Endothelial cell of umbilical vein (primary cell): Measurements from ENCODE around the gene GRM5. TPM values are rescaled to one million over a fixed set of nuclear protein-coding genes. Genes with fewer than 3 reads are reported as not detected.
"Not testable (repeated sequence)": the region's sequence is repeated elsewhere in the genome, so short reads cannot be mapped to it uniquely, and the experiment has no call there.

Experiments used
- BruUV-seq: library from RNA; stranded (reverse); fragments of 400-500 nt; replicated peaks from 2 replicates; lab custom pipeline; 2021; lab: Mats Ljungman, UMichigan
- CTCF ChIA-PET: fragments of 300-600, 350-600 bp; sonication (Branson Sonifier 250); formaldehyde crosslinking; loops from one replicate; lab custom pipeline; 2021; ENCODE audit warnings: antibody characterized with exemption, inconsistent platforms; lab: Charles Lee
- POLR2A ChIA-PET: fragments of 300-600, 350-600 bp; sonication (Branson Sonifier 250); formaldehyde crosslinking; loops from one replicate; lab custom pipeline; 2021; ENCODE audit warnings: antibody characterized with exemption, inconsistent platforms; lab: Charles Lee
- DNase-seq: peaks from one replicate; pipeline ENCODE4 v3.0.0-alpha.2; 2011; ENCODE audit warnings: low read depth, low spot score
- FAIRE-seq: peaks from 2 replicates; lab custom pipeline; 2011; peaks lifted over from hg19 to GRCh38; lab: Jason Lieb, UNC
- H2AFZ ChIP-seq: 2 replicates; pipeline ENCODE4 v1.6.0; 2012; ENCODE audit warnings: low read depth, low read length, control low read depth, inconsistent platforms
- H3K27ac ChIP-seq: 2 replicates; pipeline ENCODE4 v1.5.1; 2011; ENCODE audit warnings: low read depth, mild to moderate bottlenecking, control low read depth, low read length, moderate library complexity; ENCODE audit not compliant: insufficient read depth
- H3K27me3 ChIP-seq, 2 experiments: 2 replicates each; pipeline versions ENCODE4 v1.6.0 to v1.6.1; 2011; ENCODE audit warnings: low read length in 2 of 2, mixed read lengths in 1 of 2; ENCODE audit not compliant: control insufficient read depth in 2 of 2, insufficient read depth in 2 of 2
- H3K36me3 ChIP-seq, 2 experiments: 2 replicates in 1 of 2; 3 replicates in 1 of 2; pipeline ENCODE4 v1.5.1; 2011; ENCODE audit warnings: low read length in 2 of 2, mild to moderate bottlenecking in 1 of 2, moderate library complexity in 1 of 2; ENCODE audit not compliant: control insufficient read depth in 2 of 2, insufficient read depth in 2 of 2; ENCODE audit errors: extremely low read depth in 1 of 2
- H3K4me1 ChIP-seq: 3 replicates; pipeline ENCODE4 v1.5.1; 2011; ENCODE audit warnings: mild to moderate bottlenecking, low read length; ENCODE audit not compliant: control insufficient read depth, insufficient read depth; ENCODE audit errors: extremely low read depth
- H3K4me2 ChIP-seq: 2 replicates; pipeline ENCODE4 v1.6.1; 2011; ENCODE audit warnings: low read length, control low read depth, mixed read lengths; ENCODE audit not compliant: insufficient read depth
- H3K4me3 ChIP-seq, 3 experiments: fragments of 200-600 bp in 1 of 3; sonication (generic), shearing (Covaris generic) in 1 of 3; replicated peaks in 1 of 3; 2 replicates each; pipeline ENCODE4 v1.5.1; 2011 to 2016; ENCODE audit warnings: control low read depth in 3 of 3, low read length in 3 of 3, mild to moderate bottlenecking in 2 of 3, inconsistent platforms in 1 of 3, low read depth in 1 of 3, moderate library complexity in 1 of 3; ENCODE audit not compliant: insufficient read depth in 1 of 3
- H3K79me2 ChIP-seq: 2 replicates; pipeline ENCODE4 v1.6.0; 2012; ENCODE audit warnings: low read length, inconsistent platforms; ENCODE audit not compliant: control insufficient read depth, insufficient read depth
- H3K9ac ChIP-seq: replicated peaks from 2 replicates; pipeline ENCODE3; 2011; ENCODE audit warnings: low read length, control low read depth; ENCODE audit not compliant: insufficient read depth; ENCODE audit errors: extremely low read depth
- H3K9me1 ChIP-seq: replicated peaks from 3 replicates; pipeline ENCODE4 v1.6.0; 2011; ENCODE audit warnings: mild to moderate bottlenecking, low read length; ENCODE audit not compliant: control insufficient read depth, insufficient read depth; ENCODE audit errors: extremely low read depth
- H3K9me3 ChIP-seq: replicated peaks from 2 replicates; pipeline ENCODE4 v1.5.1; 2012; ENCODE audit warnings: low read length, inconsistent platforms; ENCODE audit not compliant: control insufficient read depth, insufficient read depth
- H4K20me1 ChIP-seq: replicated peaks from 2 replicates; pipeline ENCODE3; 2011; ENCODE audit warnings: mild to moderate bottlenecking, low read length; ENCODE audit not compliant: control insufficient read depth, insufficient read depth; ENCODE audit errors: extremely low read depth
- CTCF ChIP-seq, 2 donors: IDR thresholded peaks; 1 replicate in 1 of 2; 2 replicates in 1 of 2; pipeline ENCODE4 v1.5.1; 2011; ENCODE audit warnings: low read length in 2 of 2, mild to moderate bottlenecking in 2 of 2, moderate library complexity in 2 of 2, control low read depth in 1 of 2, inconsistent platforms in 1 of 2, low read depth in 1 of 2; ENCODE audit not compliant: insufficient read depth in 1 of 2; ENCODE audit errors: extremely low read depth in 1 of 2
- EZH2 ChIP-seq: IDR thresholded peaks from 2 replicates; pipeline ENCODE4 v1.6.1; 2012; ENCODE audit warnings: borderline replicate concordance, low read depth, mild to moderate bottlenecking, moderate library complexity, low read length, inconsistent platforms; ENCODE audit not compliant: severe bottlenecking
- FOS ChIP-seq: IDR thresholded peaks from 2 replicates; pipeline ENCODE4 v1.6.1; 2011; ENCODE audit warnings: mild to moderate bottlenecking, low read length, moderate library complexity, borderline replicate concordance; ENCODE audit not compliant: insufficient read depth
- GATA2 ChIP-seq: IDR thresholded peaks from 2 replicates; pipeline ENCODE4 v1.7.0; 2011; ENCODE audit warnings: low read depth, mild to moderate bottlenecking, moderate library complexity, mixed read lengths, low read length; ENCODE audit not compliant: insufficient read length, insufficient read depth
- JUN ChIP-seq: IDR thresholded peaks from 2 replicates; pipeline ENCODE4 v1.6.1; 2011; ENCODE audit warnings: borderline replicate concordance, low read depth; ENCODE audit not compliant: insufficient read length, insufficient read depth
- MAX ChIP-seq: IDR thresholded peaks from 2 replicates; pipeline ENCODE4 v1.6.1; 2011; ENCODE audit not compliant: insufficient read depth, insufficient read length
- MYC ChIP-seq: IDR thresholded peaks from one replicate; pipeline ENCODE4 v1.6.1; 2011; ENCODE audit warnings: mild to moderate bottlenecking, low read depth, low read length
- POLR2A ChIP-seq: IDR thresholded peaks from 2 replicates; pipeline ENCODE4 v1.6.1; 2012; ENCODE audit warnings: low read depth, mild to moderate bottlenecking, control low read depth, low read length
- POLR2AphosphoS5 ChIP-seq: IDR thresholded peaks from 2 replicates; pipeline ENCODE4 v1.6.1; 2012; ENCODE audit warnings: low read depth, mild to moderate bottlenecking, control low read depth, low read length, moderate library complexity; ENCODE audit not compliant: insufficient read depth
- dilution Hi-C: fragments of 300-500 bp; cut with MboI; formaldehyde crosslinking; loops from one replicate; pipeline ENCODE4 v1.15.0; 2019; ENCODE audit warnings: low sequenced_read_pairs; ENCODE audit not compliant: extremely low pct_ligation_motif_present
- intact Hi-C: fragments of 100-400 bp; cut with micrococcal nuclease; formaldehyde crosslinking; loops from one replicate; pipeline ENCODE4 v1.10.0; 2022
- polyA plus RNA-seq, 4 experiments: library from polyadenylated mRNA; depleted of rRNA in 3 of 4; stranded (reverse) in 3 of 4; unstranded in 1 of 4; fragments of >200 nt; gene quantifications; 2 replicates each; pipeline versions ENCODE4 v1.2.1 to v1.2.3, GENCODE V29; 2011 to 2012; ENCODE audit warnings: missing spikeins in 1 of 4
- total RNA-seq: library from RNA; stranded (reverse); gene quantifications from 2 replicates; pipeline ENCODE4 v1.2.3, GENCODE V29; 2021

Gene GRM5
- total and polyA plus RNA-seq, 2 donors (not counting 3 experiments of a cell fraction or from before 2014, with no cell fraction given): 0.10 to 0.11 TPM

- Histone ChIP-seq H2AFZ (no peak overlapping the region), H3K9me3 (no peaks in the 10 kb centered on the region), H3K4me1 (no peaks in the 10 kb centered on the region), H3K27me3 (no peaks in the 10 kb centered on the region), H3K36me3 (no peaks in the 10 kb centered on the region), H3K9me1 (no peaks in the 10 kb centered on the region), H3K27ac (no peak overlapping the region), H3K4me2 (no peak overlapping the region), H3K9ac (no peak overlapping the region), H3K4me3 (no peak overlapping the region), H3K79me2 (no peaks in the 10 kb centered on the region), H4K20me1 (no peaks in the 10 kb centered on the region)
- DNase-seq (no peak), FAIRE-seq (no peak)
- intact Hi-C loops (no loop called here), dilution Hi-C loops (no loop called here)
- TF ChIP-seq POLR2A (no peak), JUN (no peak), EZH2 (no peak), FOS (no peak), CTCF (IDR thresholded peaks at IDR 0.05; ENCODE audit: extremely low read depth in 1 of 2, insufficient read depth in 1 of 2, low read depth in 1 of 2, low read length in 2 of 2) (no peak), POLR2AphosphoS5 (no peak), MYC (no peak), MAX (no peak), GATA2 (no peak)
- ChIA-PET POLR2A (no interaction called here), CTCF (no interaction called here)
- BruUV-seq: no TSS peak
Observed at GRCh38 chr11:89015614-89016013, 50.2 kb downstream of the GRM5 start.

GRCh38 chr11:89000852-89001251 lies 64.9 kb downstream of the GRM5 start:
- H3K36me3 ChIP-seq, H3K9ac ChIP-seq, H3K27ac ChIP-seq, POLR2A ChIA-PET, H4K20me1 ChIP-seq, H3K27me3 ChIP-seq, DNase-seq, H2AFZ ChIP-seq, H3K9me3 ChIP-seq, intact Hi-C loops, H3K4me2 ChIP-seq, FAIRE-seq, CTCF ChIA-PET, H3K79me2 ChIP-seq, H3K4me3 ChIP-seq, BruUV-seq, dilution Hi-C loops, H3K9me1 ChIP-seq, H3K4me1 ChIP-seq: not testable (repeated sequence)
